Esophagus muscularis mucosa (tissue), 4 donors: ENCODE data around the gene TMEM17. TPM values are rescaled to one million over a fixed set of nuclear protein-coding genes. Genes with fewer than 3 reads are reported as not detected.
A peak's percentile ranks its signal among the peaks of the same experiment; 100 is the strongest.

Experiments used
- DNase-seq: peaks from one replicate; pipeline ENCODE4 v3.0.0-alpha.2; 2017; ENCODE audit errors: extremely low spot score
- H3K27ac ChIP-seq, 4 donors: fragments of 200-600 bp; sonication (generic); replicated peaks in 1 of 4; 1 replicate in 3 of 4; 2 replicates in 1 of 4; pipeline ENCODE4 v1.5.1; 2016 to 2019; ENCODE audit warnings: mild to moderate bottlenecking in 1 of 4
- H3K27me3 ChIP-seq, 4 donors: fragments of 200-600 bp; sonication (generic); one replicate each; pipeline versions ENCODE4 v1.5.1 to v1.6.0; 2016 to 2019
- H3K36me3 ChIP-seq, 4 donors: fragments of 200-600 bp; sonication (generic); one replicate each; pipeline ENCODE4 v1.5.1; 2016 to 2019
- H3K4me1 ChIP-seq, 4 donors: fragments of 200-600 bp; sonication (generic); one replicate each; pipeline ENCODE4 v1.5.1; 2016 to 2019
- H3K4me3 ChIP-seq, 4 donors: fragments of 200-600 bp; sonication (generic); 1 replicate in 2 of 4; 2 replicates in 2 of 4; pipeline ENCODE4 v1.5.1; 2016 to 2019; ENCODE audit warnings: mild to moderate bottlenecking in 4 of 4, moderate library complexity in 1 of 4
- H3K9me3 ChIP-seq, 4 donors: fragments of 200-600 bp; sonication (generic); 1 replicate in 3 of 4; 2 replicates in 1 of 4; pipeline ENCODE4 v1.5.1; 2016 to 2019
- CTCF ChIP-seq, 3 experiments: fragments of 200-600 bp in 2 of 3; fragments of 450-650 bp in 1 of 3; sonication (generic) in 2 of 3; IDR thresholded peaks; one replicate each; pipeline ENCODE4 v1.5.1; 2017 to 2019; ENCODE audit warnings: antibody characterized with exemption in 3 of 3, mild to moderate bottlenecking in 2 of 3, moderate library complexity in 1 of 3
- EP300 ChIP-seq: sonication (generic); formaldehyde crosslinking; IDR thresholded peaks from one replicate; pipeline ENCODE4 v1.6.1; 2017; ENCODE audit warnings: antibody characterized with exemption
- POLR2A ChIP-seq: fragments of 450-650 bp; IDR thresholded peaks from one replicate; pipeline ENCODE4 v1.6.1; 2017; ENCODE audit warnings: antibody characterized with exemption, moderate library complexity, mild to moderate bottlenecking, low read depth
- POLR2AphosphoS5 ChIP-seq, 2 donors: sonication (generic); formaldehyde crosslinking; IDR thresholded peaks; one replicate each; pipeline ENCODE4 v1.6.1; 2017; ENCODE audit warnings: antibody characterized with exemption in 2 of 2
- WGBS: methylation state at CpG from one replicate; pipeline ENCODE4 v1.1.5; 2018; 5-methylcytosine and 5-hydroxymethylcytosine counted together
- intact Hi-C: fragments of 100-400 bp; cut with DNase I; formaldehyde crosslinking; loops from one replicate; pipeline ENCODE4 v1.15.1; 2023
- total RNA-seq, 4 donors: library from RNA; depleted of rRNA; stranded (reverse); fragments of >200 nt; gene quantifications; one replicate each; pipeline versions ENCODE4 v1.1.0 to v1.2.1, GENCODE V29; 2016

TMEM17 gene
- total RNA-seq, 4 donors from 2014 or later: 1.9 to 3.8 (median 2.4) TPM

DNA sequence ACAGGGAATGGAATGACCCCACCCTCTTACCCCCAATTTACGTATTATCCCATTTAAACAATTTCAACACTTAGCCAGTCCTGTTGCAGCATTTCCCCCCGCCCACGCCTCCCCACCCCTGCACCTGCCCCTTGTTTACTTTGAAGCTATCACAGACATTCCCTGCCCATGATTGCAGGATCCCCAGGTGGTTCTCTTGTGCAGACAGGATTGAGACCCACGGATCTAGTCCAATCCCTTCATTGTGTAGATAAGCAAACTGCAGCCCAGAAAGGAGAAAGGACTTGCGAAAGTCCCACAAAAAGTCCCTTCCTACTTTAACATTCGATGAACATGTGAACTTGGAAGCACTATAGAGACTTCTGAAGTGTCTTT lies 38.9 kb downstream of the TMEM17 start:
- Histone ChIP-seq H3K27ac (peak overlapping the region; percentile 24 to 53 (median 26)), H3K36me3 (no peaks in the 10 kb centered on the region), H3K4me1 (peaks cover 8 to 65% (median 59%) of the 10 kb centered on the region in 4 donors), H3K27me3 (no peaks in the 10 kb centered on the region), H3K4me3 (no peak overlapping the region), H3K9me3 (no peaks in the 10 kb centered on the region)
- DNase-seq: no peak
- TF ChIP-seq POLR2AphosphoS5 (IDR thresholded peaks at IDR 0.05) (no peak), POLR2A (no peak), EP300 (no peak), CTCF (IDR thresholded peaks at IDR 0.05) (no peak)
- 86% methylated on average over 6 of the region's 6 CpGs for WGBS
- intact Hi-C loops: loop anchor here (5.0 kb wide), 1 partner anchor 35 kb away; no protein-coding TSS in a partner anchor

DNA sequence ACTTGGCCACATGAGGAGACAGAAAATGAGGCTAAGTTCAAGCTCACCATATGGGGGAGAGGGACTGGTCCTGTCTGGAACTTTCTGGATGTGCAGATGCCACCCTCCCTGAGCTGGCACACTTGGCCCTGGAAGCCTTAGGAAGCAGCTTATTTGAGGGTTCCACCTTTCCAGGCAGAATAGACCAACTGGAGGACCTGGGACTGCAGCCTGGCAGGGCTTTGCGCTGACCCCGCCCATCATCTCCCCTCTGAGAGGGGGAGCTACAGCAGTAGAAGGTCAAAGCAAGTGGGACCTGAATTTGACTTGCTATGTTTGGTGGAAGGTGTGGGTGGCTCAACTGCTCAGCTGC lies 39.5 kb downstream of the TMEM17 start:
- Histone ChIP-seq H3K27me3 (no peaks in the 10 kb centered on the region), H3K4me3 (no peak overlapping the region), H3K27ac (peak overlapping the region; percentile 32 to 53 (median 41)), H3K4me1 (peaks cover 8 to 66% (median 60%) of the 10 kb centered on the region in 4 donors), H3K9me3 (no peaks in the 10 kb centered on the region), H3K36me3 (no peaks in the 10 kb centered on the region)
- no peak for DNase-seq
- WGBS: 100% methylated on average over 2 of the region's 2 CpGs
- intact Hi-C loops: loop anchor here (5.0 kb wide), 1 partner anchor 36 kb away; no protein-coding TSS in a partner anchor
- TF ChIP-seq EP300 (no peak), POLR2A (no peak), POLR2AphosphoS5 (IDR thresholded peaks at IDR 0.05) (no peak), CTCF (IDR thresholded peaks at IDR 0.05) (no peak)

DNA sequence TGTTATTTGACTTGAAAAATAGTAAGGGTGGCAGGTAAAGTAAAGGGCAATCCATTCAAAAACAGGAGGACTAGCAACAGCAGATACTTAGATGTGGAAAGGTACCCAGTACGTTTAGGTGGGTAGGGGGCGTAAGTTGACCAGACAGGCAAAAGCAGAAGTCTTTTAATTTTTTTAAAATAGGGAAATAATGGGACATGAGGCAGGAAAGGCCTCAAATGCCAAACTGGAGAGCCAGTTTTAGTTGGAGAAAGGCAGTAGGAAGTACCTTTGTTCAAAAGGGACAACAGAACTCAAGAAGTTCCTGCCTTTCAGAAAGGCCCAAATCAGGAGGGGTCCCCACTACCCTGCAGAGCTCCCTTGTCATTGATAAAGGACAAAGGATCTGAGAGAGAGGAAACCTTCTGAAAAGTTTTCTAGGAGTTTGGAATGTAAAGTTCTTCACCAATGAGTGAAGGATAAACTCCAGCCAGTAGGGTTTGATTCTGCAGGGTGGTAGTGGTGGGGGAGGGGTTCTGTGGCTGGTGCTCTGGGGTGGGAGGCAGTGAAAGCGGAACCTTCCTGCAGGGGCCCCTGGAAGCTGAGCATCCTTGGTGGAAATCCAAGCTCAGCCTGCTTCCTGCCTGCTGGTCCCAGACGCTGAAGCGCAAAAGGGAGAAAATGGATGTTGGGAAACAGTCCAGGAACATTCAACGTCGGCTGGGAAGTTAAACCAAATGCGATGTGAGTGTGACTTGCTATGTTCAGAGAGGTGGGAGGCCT lies 40.1 kb downstream of the TMEM17 start:
- WGBS: 31% methylated on average over 8 of the region's 8 CpGs
- no peak for DNase-seq
- H3K4me3 ChIP-seq: no peak overlapping the region
- no peaks in the 10 kb centered on the region for H3K36me3 ChIP-seq
- H3K4me1 ChIP-seq: peaks cover 8 to 66% (median 59%) of the 10 kb centered on the region in 4 donors
- H3K27ac ChIP-seq: peak overlapping the region; percentile 32 to 53 (median 41)
- TF ChIP-seq POLR2A (no peak), CTCF (IDR thresholded peaks at IDR 0.05) (no peak), EP300 (no peak), POLR2AphosphoS5 (IDR thresholded peaks at IDR 0.05) (no peak)
- H3K27me3 ChIP-seq: no peaks in the 10 kb centered on the region
- no peaks in the 10 kb centered on the region for H3K9me3 ChIP-seq
- intact Hi-C loops: loop anchor here (5.0 kb wide), 1 partner anchor 36 kb away; no protein-coding TSS in a partner anchor

DNA sequence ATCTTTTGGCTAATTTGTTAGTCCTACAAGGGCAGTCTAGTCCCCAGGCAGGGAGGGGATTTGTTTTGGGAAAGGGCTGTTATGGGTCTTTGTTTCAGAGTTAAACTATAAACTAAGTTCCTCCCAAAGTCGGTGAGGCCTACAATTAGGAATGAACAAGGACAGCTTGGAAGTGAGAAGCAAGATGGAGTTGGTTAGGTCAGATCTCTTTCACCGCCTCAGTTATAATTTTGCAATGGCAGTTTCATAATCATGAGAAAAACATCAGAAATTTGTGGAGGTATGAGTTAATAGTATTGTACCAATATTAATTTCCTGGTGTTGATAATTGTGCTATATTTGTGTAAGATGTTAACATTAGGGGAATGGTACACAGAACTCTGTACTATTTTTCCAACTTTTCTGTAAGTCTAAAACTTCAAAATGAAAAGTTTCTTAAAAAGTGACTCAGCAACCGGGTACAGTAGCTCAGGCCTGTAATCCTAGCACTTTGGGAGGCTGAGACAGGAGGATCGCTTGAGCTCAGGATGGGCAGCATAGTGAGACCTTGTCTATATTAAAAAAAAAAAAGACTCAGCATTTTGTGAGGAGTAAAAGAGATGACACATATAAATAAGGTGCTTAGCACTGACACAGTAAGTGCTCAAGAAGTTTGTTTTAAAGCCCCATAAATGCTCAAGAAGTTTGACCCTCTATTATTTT lies 40.8 kb downstream of the TMEM17 start:
- DNase-seq: no peak
- Histone ChIP-seq H3K27ac (no peak overlapping the region), H3K36me3 (no peaks in the 10 kb centered on the region), H3K27me3 (no peaks in the 10 kb centered on the region), H3K9me3 (no peaks in the 10 kb centered on the region), H3K4me3 (no peak overlapping the region), H3K4me1 (peaks cover 8 to 59% (median 51%) of the 10 kb centered on the region in 4 donors)
- TF ChIP-seq POLR2AphosphoS5 (IDR thresholded peaks at IDR 0.05): no peak
- TF ChIP-seq EP300: no peak
- no peak for TF ChIP-seq POLR2A
- TF ChIP-seq CTCF (IDR thresholded peaks at IDR 0.05): no peak
- intact Hi-C loops: loop anchor here (5.0 kb wide), 1 partner anchor 37 kb away; no protein-coding TSS in a partner anchor
- 92% methylated on average over 4 of the region's 4 CpGs for WGBS
